GM23338 (cell line): ENCODE measurements around the gene FBXW8.

Experiments used
- CREB1 ChIP-seq: fragments of 250-450 bp; sonication (Bioruptor Pico); IDR thresholded peaks from 2 replicates; pipeline ENCODE4 v1.5.0; 2020; ENCODE audit warnings: low read depth, mild to moderate bottlenecking, moderate library complexity
- CTCF ChIP-seq, 2 experiments: fragments of 200-600 bp in 1 of 2; sonication (generic) in 1 of 2; conservative IDR thresholded peaks; 2 replicates each; pipeline versions ENCODE4 v1.5.1 to v1.6.1; 2016 to 2017; ENCODE audit warnings: antibody characterized with exemption in 2 of 2, low read depth in 2 of 2, mild to moderate bottlenecking in 2 of 2, moderate library complexity in 1 of 2
- ETS1 ChIP-seq: IDR thresholded peaks from 2 replicates; pipeline ENCODE4 v1.6.1; 2016; ENCODE audit warnings: antibody characterized with exemption
- EZH2 ChIP-seq: fragments of 200-600 bp; sonication (generic); IDR thresholded peaks from one replicate; pipeline ENCODE4 v1.8.0; 2017; ENCODE audit warnings: antibody characterized with exemption, mild to moderate bottlenecking, low read depth; ENCODE audit not compliant: unreplicated experiment
- EZH2phosphoT487 ChIP-seq: fragments of 200-600 bp; sonication (generic); IDR thresholded peaks from one replicate; pipeline ENCODE4 v1.8.1; 2018; ENCODE audit warnings: antibody characterized with exemption; ENCODE audit not compliant: unreplicated experiment
- JUNB ChIP-seq: IDR thresholded peaks from one replicate; pipeline ENCODE4 v1.6.1; 2016; ENCODE audit warnings: antibody characterized with exemption; ENCODE audit not compliant: unreplicated experiment
- NANOG ChIP-seq: IDR thresholded peaks from 2 replicates; pipeline ENCODE4 v1.6.1; 2016; ENCODE audit warnings: antibody characterized with exemption, borderline replicate concordance
- POLR2AphosphoS5 ChIP-seq: IDR thresholded peaks from 2 replicates; pipeline ENCODE4 v1.6.1; 2016; ENCODE audit warnings: antibody characterized with exemption, low read depth
- ZNF114 ChIP-seq: fragments of 250-450 bp; sonication (Bioruptor Pico); IDR thresholded peaks from 2 replicates; pipeline ENCODE4 v1.5.0; 2020; ENCODE audit warnings: mild to moderate bottlenecking, moderate library complexity
- TF ChIP-seq, protein P1 (sequence below): IDR thresholded peaks from one replicate; pipeline ENCODE4 v1.6.1; 2018; ENCODE audit warnings: antibody characterized with exemption; ENCODE audit not compliant: unreplicated experiment
- TF ChIP-seq, protein P2 (sequence below): fragments of 250-450 bp; sonication (Bioruptor Pico); IDR thresholded peaks from 2 replicates; pipeline ENCODE4 v1.5.0; 2020; ENCODE audit warnings: mild to moderate bottlenecking, moderate library complexity

- no peak for TF ChIP-seq POLR2AphosphoS5
- TF ChIP-seq CTCF (conservative IDR thresholded peaks at IDR 0.05; ENCODE audit: low read depth in 2 of 2) = no peak
- no peak for TF ChIP-seq EZH2phosphoT487
- TF ChIP-seq, protein P1, sequence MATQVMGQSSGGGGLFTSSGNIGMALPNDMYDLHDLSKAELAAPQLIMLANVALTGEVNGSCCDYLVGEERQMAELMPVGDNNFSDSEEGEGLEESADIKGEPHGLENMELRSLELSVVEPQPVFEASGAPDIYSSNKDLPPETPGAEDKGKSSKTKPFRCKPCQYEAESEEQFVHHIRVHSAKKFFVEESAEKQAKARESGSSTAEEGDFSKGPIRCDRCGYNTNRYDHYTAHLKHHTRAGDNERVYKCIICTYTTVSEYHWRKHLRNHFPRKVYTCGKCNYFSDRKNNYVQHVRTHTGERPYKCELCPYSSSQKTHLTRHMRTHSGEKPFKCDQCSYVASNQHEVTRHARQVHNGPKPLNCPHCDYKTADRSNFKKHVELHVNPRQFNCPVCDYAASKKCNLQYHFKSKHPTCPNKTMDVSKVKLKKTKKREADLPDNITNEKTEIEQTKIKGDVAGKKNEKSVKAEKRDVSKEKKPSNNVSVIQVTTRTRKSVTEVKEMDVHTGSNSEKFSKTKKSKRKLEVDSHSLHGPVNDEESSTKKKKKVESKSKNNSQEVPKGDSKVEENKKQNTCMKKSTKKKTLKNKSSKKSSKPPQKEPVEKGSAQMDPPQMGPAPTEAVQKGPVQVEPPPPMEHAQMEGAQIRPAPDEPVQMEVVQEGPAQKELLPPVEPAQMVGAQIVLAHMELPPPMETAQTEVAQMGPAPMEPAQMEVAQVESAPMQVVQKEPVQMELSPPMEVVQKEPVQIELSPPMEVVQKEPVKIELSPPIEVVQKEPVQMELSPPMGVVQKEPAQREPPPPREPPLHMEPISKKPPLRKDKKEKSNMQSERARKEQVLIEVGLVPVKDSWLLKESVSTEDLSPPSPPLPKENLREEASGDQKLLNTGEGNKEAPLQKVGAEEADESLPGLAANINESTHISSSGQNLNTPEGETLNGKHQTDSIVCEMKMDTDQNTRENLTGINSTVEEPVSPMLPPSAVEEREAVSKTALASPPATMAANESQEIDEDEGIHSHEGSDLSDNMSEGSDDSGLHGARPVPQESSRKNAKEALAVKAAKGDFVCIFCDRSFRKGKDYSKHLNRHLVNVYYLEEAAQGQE = no peak
- no peak for TF ChIP-seq EZH2
- TF ChIP-seq, protein P2, sequence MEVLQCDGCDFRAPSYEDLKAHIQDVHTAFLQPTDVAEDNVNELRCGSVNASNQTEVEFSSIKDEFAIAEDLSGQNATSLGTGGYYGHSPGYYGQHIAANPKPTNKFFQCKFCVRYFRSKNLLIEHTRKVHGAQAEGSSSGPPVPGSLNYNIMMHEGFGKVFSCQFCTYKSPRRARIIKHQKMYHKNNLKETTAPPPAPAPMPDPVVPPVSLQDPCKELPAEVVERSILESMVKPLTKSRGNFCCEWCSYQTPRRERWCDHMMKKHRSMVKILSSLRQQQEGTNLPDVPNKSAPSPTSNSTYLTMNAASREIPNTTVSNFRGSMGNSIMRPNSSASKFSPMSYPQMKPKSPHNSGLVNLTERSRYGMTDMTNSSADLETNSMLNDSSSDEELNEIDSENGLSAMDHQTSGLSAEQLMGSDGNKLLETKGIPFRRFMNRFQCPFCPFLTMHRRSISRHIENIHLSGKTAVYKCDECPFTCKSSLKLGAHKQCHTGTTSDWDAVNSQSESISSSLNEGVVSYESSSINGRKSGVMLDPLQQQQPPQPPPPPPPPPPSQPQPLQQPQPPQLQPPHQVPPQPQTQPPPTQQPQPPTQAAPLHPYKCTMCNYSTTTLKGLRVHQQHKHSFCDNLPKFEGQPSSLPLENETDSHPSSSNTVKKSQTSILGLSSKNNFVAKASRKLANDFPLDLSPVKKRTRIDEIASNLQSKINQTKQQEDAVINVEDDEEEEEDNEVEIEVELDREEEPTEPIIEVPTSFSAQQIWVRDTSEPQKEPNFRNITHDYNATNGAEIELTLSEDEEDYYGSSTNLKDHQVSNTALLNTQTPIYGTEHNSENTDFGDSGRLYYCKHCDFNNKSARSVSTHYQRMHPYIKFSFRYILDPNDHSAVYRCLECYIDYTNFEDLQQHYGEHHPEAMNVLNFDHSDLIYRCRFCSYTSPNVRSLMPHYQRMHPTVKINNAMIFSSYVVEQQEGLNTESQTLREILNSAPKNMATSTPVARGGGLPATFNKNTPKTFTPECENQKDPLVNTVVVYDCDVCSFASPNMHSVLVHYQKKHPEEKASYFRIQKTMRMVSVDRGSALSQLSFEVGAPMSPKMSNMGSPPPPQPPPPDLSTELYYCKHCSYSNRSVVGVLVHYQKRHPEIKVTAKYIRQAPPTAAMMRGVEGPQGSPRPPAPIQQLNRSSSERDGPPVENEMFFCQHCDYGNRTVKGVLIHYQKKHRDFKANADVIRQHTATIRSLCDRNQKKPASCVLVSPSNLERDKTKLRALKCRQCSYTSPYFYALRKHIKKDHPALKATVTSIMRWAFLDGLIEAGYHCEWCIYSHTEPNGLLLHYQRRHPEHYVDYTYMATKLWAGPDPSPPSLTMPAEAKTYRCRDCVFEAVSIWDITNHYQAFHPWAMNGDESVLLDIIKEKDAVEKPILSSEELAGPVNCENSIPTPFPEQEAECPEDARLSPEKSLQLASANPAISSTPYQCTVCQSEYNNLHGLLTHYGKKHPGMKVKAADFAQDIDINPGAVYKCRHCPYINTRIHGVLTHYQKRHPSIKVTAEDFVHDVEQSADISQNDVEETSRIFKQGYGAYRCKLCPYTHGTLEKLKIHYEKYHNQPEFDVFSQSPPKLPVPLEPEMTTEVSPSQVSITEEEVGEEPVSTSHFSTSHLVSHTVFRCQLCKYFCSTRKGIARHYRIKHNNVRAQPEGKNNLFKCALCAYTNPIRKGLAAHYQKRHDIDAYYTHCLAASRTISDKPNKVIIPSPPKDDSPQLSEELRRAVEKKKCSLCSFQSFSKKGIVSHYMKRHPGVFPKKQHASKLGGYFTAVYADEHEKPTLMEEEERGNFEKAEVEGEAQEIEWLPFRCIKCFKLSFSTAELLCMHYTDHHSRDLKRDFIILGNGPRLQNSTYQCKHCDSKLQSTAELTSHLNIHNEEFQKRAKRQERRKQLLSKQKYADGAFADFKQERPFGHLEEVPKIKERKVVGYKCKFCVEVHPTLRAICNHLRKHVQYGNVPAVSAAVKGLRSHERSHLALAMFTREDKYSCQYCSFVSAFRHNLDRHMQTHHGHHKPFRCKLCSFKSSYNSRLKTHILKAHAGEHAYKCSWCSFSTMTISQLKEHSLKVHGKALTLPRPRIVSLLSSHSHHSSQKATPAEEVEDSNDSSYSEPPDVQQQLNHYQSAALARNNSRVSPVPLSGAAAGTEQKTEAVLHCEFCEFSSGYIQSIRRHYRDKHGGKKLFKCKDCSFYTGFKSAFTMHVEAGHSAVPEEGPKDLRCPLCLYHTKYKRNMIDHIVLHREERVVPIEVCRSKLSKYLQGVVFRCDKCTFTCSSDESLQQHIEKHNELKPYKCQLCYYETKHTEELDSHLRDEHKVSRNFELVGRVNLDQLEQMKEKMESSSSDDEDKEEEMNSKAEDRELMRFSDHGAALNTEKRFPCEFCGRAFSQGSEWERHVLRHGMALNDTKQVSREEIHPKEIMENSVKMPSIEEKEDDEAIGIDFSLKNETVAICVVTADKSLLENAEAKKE (CRISPR knock-in tag) = no peak
- TF ChIP-seq JUNB = no peak
- TF ChIP-seq ZNF114 (CRISPR knock-in tag) = no peak
- no peak for TF ChIP-seq ETS1
- no peak for TF ChIP-seq CREB1 (CRISPR knock-in tag)
- no peak for TF ChIP-seq NANOG
Observed at GRCh38 chr12:116901612-116902011, 9.1 kb upstream of the FBXW8 start.
